RKO (cell line): ENCODE measurements around the gene OLFML2A.

Experiments
- DNase-seq: peaks from one replicate; pipeline ENCODE4 v3.0.0-alpha.2; 2016; ENCODE audit warnings: low spot score

The OLFML2A gene

DNA sequence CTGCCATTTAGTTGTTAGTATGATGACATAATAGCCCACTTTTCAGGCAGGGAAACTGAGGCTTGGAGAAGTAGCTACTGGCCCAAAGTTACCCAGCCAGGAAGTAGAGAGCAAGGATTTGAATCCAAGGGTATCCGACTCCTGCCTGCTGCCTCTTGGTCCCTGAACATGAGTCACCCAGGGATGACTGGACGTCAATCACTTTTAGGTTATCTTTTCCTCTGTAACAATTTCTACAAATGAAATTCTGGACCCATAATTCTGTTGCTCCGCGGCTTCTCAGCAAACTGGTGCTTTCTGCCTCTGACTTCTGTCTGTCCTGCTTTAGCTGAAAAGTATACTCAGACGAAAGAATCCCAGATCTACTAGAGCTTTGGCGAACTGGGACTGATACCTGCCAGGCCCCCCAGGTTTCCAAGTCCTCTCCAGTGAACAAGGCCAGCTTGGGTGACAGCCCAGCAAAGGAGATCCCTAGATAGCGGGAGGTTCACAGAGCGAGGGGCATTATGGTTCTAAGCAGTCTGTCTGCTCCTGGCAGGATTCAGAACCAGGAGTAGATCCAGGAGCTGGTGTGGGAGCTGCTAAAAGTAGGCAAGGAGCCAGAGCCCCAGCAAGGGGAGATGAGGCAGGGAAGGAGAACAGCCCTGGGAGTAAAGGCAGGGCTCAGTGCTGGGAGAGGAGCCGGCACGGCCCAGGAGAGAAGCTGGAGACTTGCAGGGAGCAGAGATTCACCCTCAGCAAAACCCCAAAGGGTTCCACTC, 20.6 kb downstream of the OLFML2A start:
- DNase-seq, result peak; percentile 34

DNA sequence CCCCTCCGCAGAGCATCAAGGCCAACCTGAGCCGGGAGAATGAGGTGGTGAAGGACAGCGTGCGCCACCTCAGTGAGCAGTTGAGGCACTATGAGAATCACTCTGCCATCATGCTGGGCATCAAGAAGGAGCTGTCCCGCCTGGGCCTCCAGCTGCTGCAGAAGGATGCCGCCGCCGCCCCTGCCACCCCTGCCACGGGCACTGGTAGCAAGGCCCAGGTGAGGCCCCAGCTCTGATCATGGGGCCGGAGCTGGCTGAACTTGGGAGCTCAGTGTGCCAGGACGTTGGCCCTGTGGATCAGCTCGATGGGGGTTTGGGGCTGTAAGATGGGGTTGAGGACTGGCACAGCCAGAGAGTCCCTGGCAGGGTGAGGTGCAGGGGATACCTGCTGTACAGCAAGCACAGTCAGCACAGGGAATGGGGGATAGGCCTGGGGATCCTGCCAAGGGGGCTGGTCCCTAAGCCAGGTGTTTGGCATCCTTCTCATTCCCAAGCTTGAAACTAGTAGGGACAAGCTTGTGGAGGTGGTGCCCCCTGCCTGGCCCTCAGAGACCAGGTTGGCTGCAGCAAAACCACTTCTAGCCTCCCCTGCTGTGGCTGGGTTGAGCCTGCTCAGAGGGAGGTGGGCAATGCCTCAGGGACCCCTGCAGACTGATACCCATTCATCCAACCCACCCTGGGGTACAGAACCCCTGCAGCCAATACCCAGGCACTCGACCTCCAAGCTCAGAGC, 22.5 kb downstream of the OLFML2A start:
- no peak for DNase-seq

DNA sequence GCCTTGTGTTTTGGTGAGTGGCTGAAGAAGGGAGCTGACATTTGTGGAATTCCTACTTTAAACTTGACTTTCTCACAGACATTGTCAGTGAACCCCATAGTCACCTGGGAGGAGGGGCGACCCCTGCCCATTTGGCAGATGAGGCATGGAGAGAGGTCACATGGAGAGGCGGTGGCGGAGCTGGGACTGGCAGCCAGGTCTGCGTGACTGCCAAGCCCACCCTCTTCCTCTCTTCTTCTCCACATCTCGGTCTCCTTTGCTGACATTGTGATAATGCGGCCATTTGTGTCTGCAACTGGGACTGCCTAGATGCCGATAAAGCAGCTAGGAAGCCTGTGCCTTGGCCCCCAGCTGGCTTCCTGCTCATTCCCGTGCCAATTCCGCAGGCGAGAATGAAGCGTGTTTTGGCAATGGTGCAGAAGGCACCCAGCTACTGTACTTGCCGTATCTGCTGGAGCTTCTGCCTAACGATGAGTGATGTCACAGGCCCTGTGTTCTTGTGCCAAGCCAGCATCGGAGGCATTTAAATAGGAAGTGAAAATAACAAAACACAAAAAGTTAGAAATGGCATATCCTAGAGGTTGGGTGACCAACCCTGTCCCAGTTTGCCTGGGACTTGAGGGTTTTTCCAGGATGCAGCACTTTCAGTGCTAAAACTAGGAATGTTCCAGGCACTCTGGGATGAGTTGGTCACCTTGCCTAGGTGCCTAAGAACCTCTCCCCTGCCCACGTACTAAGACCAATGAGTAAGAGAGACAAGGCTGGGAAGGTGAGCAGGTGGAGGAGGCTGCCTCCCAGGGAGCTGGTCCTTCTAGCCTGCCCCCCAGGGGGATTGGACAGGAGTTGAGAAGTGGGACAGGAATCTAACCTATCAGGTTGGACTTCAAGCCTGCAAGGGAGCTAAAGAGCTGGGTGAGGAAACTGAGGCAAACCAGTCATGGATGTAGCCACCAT, 23.6 kb downstream of the OLFML2A start:
- no peak for DNase-seq

DNA sequence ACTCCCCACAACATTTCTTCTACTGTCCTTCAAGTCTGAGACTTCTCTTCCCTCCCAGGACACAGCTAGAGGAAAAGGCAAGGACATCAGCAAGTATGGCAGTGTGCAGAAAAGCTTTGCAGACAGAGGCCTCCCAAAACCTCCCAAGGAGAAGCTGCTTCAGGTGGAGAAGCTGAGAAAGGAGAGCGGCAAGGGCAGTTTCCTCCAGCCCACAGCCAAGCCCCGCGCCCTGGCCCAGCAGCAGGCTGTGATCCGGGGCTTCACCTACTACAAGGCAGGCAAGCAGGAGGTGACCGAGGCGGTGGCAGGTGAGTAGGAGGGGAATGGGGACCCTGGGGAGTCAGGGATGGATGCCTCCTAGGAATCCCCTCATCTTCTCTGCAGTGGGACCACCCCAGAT, 24.4 kb downstream of the OLFML2A start:
- no peak for DNase-seq

DNA sequence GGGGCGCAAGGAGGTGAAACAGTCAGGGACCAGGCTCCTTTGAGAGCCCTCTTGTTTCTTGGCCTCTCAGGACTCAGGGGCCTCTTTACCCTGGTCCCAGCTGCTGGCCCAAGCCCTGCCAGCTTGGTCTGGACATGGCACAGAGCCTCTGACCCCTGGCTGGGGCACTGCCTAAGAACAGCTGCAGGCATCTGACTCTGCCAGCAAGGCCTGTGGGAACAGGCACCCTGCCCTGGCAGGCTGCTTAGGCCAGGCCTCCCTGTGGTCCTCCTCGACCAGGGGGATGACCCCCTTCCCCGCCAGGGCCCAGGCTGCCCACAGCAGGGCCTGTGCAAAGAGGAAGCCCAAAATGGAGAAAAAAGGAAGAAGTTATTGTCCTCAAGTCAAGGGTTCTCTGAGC, 25.5 kb downstream of the OLFML2A start:
- DNase-seq, result no peak

DNA sequence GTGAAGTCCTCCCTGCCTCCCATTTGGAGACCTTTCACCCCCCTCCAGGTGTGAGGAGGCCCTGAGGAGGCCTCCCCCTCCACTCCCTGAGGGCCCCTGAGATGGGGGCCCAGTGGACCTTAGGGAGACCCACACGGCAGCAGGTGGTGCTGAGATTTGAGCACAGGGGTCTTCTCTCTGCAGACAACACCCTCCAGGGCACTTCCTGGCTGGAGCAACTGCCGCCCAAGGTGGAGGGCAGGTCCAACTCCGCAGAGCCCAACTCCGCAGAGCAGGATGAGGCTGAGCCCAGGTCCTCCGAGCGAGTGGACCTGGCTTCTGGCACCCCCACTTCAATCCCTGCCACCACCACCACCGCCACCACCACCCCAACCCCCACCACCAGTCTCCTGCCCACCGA, 27.0 kb downstream of the OLFML2A start:
- DNase-seq, result no peak

DNA sequence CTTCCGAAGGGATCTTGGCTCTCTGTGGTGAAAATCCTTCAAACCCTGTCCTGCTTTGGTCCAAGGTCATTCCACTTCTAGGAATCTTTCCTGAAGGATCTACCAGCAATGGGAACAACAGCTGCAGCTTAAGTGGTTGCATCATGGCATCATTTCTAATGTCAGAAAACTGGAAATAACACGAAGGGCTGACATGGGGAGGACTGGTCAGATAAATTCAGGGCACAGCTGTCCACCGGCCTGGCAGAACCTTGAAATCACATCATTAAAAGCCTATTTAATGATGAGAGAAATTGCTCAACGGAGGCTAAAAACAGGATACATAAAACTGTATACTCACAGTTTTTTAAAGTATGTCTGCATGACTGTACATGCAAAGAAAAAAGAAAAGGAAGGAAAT, 28.3 kb downstream of the OLFML2A start:
- DNase-seq, result no peak

DNA sequence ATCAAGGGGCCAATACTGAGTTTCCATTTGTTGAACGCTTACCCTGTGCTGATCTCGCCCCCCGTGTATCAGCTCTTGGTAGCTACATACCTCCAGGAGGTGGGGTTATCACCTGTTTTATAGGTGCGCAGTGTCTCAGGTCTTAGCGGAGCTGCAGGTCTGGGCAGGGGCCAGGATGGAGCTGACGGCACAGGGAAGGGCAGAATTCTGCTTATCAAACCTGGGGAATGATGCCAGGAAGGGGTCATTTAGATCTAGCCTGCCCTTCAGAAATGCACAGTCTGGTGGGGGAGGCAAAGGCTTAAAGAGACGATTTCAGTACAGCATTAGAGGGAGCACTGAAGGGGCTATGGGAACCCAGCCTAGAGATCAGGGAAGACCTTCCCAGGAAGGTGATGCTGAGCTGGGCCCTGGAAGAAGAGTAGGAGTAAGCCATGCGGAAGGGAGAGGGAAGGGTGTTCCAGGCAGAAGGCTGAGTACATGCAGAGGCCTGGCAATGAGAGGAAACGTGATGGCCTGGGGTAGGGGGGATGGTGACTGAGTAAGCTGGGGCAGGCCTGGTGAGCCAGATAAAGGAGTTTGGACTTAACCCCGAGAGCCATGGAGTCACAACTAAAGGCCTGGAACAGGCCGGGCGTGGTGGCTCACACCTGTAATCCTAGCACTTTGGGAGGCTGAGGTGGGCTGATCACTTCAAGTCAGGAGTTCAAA, 31.5 kb downstream of the OLFML2A start:
- DNase-seq, result no peak

DNA sequence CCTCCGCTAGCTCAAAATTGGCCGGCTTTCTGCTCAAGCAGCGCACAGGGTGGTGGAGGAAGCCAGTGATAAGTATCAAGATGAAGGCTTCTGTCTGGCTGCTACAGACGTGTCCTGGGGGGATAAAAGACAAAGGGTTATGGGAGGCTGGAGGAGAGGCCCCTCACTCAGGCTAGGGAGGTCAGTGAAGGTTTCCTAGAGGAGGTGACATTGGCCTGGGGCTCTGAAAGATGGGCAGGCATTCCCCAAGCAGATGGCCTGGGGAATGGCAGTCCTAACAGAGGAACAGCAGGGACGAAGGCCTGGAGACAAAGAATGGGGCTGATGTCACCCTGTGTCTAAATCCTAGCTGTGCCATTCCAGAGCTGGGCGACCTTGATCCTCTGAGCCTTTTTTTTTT, 32.3 kb downstream of the OLFML2A start:
- DNase-seq, result no peak

DNA sequence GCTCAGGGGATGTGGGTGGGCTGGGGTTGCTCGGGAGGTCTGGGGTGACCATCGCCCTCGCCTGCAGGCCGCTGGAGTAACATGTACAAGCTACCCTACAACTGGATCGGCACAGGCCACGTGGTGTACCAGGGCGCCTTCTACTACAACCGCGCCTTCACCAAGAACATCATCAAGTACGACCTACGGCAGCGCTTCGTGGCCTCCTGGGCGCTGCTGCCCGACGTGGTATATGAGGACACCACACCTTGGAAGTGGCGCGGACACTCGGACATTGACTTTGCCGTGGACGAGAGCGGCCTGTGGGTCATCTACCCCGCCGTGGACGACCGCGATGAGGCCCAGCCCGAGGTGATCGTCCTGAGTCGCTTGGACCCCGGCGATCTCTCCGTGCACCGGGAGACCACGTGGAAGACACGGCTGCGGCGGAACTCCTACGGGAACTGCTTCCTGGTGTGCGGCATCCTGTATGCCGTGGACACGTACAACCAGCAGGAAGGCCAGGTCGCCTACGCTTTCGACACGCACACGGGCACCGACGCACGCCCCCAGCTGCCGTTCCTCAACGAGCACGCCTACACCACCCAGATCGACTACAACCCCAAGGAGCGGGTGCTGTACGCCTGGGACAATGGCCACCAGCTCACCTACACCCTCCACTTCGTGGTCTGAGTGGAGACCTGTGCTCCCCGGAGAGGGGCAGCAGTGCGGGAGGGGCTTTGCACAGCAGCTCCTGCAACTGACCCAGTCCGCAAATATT, 33.0 kb downstream of the OLFML2A start:
- no peak for DNase-seq

DNA sequence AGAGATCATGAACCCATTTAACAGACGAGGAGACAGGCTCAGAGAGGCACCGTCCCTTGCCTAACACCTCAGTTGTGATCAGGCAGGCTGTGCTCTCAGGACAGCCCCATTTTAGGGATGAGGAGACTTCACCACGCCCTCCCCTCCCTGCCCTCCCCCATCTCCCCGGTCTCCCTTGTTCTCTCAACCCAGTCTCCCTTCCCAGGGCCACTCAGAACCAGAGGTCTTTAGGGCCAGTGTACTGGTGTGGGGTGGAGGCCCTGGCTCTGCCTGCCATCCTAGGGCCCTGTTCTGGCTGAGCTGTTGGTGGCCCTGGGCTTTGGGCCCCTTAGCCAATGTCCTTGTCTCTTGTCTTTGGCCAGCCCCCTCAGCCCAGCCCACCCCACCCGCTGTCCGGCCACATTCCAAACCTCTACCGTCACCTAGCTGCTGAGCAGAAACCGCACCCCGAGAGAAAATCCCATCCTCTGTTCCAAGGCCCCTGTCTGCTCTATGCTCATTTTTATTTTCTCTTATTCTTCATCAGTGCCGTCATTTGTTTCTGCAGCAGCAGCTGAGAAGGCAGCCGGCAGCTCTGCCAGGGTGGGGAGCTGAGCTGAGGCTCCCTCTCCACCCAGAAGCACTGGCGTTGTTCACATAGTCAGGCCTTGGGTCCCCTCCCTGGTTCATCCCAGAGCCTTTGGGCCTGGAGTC, 33.9 kb downstream of the OLFML2A start:
- no peak for DNase-seq

DNA sequence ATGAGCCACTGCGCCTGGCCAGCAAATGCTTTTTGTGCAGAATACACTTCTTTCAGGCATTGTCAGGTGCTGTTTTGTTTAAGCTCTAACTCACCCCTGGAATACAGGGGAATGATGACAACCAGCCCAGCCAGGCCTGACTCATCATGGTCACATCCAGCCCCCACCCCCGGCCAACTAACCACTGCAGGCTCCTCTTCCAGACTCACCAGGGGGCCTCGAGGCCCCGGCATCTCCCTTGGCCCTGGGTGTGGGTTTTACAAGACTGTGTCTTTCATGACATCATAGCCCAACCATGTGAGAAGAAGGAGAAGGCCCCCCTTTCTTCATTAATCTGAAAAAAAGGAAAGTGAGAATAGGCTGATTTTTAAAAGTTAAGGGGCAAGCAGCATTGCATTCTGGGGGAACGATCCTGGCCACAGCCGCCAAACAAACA, 35.5 kb downstream of the OLFML2A start:
- peak; percentile 66 for DNase-seq

DNA sequence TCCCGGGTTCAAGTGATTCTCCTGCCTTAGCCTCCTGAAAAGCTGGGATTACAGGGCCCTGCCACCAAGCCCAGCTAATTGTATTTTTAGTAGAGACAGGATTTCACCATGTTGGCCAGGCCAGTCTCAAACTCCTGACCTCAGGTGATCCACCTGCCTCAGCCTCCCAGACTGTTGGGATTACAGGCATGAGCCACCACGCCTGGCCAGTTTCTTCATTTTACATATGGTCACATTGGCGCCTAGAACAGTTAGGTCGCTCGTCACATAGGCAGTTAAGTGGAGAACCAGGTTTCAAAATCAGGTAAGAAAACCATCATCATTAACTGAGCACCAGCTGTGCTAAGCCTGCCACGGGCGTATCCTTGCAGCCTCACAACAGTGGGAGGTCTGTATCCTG, 36.1 kb downstream of the OLFML2A start:
- DNase-seq, result no peak

DNA sequence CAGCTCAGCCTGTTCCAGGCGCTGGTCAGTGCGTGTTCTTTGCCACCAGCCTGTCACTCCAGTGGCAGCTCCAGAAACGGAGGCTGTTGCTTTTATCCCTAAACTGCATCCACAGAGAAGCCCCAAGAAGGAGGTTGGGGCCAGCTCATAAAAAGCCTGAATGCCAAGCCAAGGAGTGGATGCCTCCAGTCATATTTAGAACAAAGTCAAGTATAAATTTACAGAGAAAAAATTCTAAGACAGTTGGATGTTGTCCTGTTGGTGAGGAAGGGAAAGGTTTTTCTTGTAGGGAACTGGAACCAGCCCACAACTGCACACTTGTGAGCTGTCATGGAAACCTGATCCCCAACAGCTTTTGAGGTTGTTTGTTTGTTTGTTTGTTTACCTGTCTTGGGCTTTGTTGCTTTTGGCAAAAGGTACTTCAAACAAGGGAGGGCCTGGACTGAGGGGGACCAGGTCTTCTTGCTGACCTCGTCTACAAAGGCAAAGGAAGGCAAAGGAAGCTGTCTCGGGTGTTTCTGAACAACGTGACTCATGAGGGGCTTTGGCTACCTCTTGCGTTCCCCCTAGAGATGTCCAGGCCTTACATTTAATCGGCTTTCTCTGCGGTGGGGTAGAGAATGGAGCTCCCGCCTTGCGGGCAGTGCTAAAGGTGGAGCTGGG, 36.7 kb downstream of the OLFML2A start:
- no peak for DNase-seq

DNA sequence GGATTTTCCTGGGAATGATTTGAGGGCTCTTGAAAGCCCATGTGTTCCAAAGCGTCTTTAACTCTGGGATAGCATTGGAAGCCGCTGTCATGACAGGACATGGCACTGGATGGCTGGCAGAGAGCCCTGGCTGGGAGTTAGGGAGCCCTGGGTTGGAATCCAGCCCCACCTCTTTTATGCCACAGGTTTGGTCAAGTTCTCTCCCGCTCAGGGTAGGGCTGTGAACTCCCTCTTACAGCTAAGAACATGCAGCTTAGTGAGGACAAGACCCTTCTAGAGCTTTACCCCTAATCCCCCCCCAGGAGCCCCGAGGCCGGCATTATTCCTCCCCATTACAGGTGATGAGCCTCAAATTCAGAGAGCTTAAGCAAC, 37.2 kb downstream of the OLFML2A start:
- no peak for DNase-seq

DNA sequence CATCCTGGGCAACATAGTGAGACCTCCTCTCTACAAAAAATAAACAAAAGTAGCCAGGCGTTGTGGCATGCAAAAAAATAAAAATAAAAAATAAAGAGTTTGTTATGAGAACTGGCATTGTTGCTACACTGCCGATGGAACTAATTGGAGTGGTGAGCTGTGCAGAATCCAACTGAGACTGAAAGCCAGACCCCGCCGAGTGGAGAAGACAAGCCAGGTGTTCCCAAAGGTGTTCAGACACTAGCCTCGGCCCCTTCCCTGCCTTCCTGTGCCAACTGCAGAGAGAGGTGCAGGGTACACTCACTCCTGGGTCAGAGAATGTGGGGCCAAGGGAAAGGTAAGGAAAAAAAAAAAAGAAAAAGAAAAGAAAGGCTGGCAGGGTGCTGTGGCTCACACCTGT, 38.7 kb downstream of the OLFML2A start:
- no peak for DNase-seq

DNA sequence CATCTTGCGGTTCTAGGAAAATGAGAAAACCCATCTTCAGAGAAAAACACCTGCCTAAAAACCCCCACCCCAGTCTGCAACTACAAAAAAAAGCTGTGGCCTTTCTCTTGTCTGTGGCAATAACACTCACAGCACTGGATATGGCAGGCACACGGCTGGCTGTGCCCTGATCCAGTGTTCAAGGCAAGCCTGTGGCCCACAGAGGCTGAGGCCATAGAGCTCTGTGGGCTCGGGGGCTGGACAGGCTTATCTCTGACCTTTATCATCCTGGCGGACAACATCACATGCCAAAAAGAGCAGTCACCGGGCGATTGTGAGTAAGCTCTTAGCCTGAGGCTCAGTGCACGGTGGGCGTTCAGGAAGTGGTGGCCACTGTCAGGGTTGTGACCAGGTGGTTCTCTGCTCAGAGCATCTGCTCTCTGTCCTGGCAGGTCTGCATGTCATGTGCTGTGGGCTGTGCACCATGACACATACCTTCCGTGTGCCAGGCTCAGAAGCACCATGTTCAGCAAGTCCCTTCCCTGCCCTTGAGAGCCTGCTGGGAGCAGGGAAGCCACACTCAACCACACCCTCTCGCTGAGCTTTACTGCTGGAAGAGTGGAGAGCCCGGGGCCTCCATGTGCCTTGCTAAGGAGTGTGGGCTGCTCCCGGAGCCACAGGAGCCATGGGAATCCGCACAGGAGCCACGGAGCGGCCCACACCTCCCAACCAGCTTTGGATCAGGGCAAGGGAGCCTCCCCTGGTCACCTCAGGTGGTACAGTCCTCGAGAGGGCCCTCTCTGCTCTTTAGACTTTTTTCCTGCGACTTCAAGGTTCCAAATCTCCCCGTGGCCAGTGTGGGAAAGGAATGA, 41.7 kb downstream of the OLFML2A start:
- peak; percentile 61 for DNase-seq

DNA sequence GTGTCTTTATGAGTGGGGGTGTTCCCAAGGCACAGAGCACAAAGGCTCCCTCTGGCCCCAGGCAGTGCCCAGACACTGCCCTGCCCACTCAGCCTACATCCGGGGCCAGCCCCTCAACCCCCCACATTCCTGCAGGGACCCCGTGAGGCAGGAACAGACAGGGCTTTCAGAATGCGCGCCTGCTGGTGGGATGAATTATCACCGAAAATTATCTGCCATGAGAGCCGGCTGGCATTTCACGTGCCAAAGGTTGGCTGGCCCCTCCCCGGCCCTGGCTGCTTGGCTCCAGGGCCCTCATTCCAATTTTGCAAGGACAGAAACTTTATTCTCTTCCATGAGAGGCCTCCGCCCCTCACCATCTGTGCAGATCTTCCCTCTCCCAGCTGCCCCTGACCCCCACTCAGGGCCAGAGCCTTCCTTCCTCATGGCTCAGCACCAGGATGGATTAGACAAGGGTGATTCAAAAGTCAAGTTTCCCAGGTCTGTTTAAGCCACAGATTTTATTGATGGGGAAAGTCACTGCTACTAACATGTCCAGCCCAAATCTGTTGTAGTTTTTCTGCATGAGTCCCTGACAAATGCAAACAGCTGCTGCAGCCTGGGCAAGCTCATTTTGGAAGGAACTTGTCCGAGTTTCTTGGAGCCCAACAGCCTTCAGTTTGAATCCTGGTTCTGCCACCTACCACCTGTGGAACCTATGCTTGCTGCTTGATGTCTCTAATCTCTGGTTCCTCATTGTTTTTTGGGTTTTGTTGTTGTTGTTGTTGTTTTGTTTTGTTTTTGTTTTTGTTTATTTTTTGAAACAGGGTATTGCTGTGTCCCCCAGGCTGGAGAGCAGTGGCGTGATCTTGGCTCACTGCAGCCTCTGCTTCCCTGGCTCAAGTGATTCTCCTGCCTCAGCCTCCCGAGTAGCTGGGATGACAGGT, 44.0 kb downstream of the OLFML2A start:
- no peak for DNase-seq
